Measurements from ENCODE around the gene CELSR1.

CELSR1 gene

DNA sequence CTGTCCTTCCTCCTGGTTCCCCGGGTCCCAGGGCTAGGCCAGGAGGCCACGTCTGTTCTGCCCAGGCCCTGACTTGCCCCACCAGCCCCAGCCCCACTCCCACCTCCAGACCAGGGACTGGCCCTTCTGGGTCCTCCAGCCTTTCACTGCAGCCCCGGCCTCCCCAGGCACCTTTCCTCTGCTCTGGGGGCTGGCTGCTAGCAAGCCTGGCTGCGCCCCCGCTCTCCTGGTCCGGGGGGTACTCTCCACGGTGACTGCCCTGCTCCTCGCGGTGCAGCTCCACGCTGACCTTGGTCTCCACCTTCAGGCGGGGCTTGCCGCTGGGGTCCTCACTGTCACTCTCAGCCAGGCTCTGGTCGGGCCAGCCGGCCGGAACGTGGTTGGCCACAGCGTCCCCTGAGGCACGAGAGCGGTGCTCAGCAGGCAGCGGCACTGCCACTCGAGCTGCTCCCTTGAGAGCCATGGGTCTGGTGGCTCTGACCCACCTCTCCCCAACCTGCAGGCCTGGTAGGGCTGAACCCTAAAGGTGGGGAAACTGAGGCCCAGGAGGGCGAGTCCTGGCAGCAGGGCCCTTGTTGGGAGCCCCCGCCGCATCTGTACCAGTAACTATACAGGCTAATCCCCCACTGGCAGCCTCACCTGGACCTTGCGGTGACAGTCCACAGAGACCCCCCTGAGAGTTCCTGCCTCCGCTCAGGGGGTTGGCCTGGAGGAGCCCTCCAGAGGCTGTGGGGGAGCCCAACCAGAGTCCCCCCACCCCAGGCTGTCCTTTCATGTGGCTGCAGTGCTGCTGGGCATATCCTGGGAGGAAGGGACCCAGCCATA, 172.9 kb downstream of the CELSR1 start:
- no CpG with 5 or more reads among the region's 26 CpGs for WGBS, 2 donors (ENCODE audit: extremely low coverage in 2 of 2, insufficient read length in 2 of 2, insufficient replicate concordance in 1 of 2)
- H4K8ac ChIP-seq (ENCODE audit: low read depth, low read length): no peak overlapping the region
- H2AK5ac ChIP-seq (ENCODE audit: low read depth, low read length): peak overlapping the region; percentile 46
- H3K18ac ChIP-seq (ENCODE audit: low read length): peak overlapping the region; percentile 28
- DNase-seq (ENCODE audit: low spot score): no peak
- peak overlapping the region; percentile 17 for H3K14ac ChIP-seq (ENCODE audit: low read length)
- H3K9me3 ChIP-seq (replicated peaks in 1 of 2; ENCODE audit: control insufficient read depth in 2 of 2, insufficient read depth in 1 of 2, low read depth in 1 of 2, low read length in 2 of 2): peaks cover 6 to 8% of the 10 kb centered on the region in 2 donors
- no peak overlapping the region for H2BK5ac ChIP-seq (ENCODE audit: low read length)
- H4K91ac ChIP-seq (ENCODE audit: low read depth, low read length, poor library complexity): no peak overlapping the region
- no peak overlapping the region for H3K27ac ChIP-seq (replicated peaks; ENCODE audit: low read length)
- H2BK12ac ChIP-seq (ENCODE audit: low read length): peak overlapping the region; percentile 73
- no peak overlapping the region for H3K9ac ChIP-seq (ENCODE audit: low read depth, low read length, poor library complexity)
- H3K36me3 ChIP-seq (replicated peaks in 1 of 2; ENCODE audit: control insufficient read depth in 2 of 2, insufficient read depth in 2 of 2, low read length in 2 of 2): peaks cover 6 to 54% of the 10 kb centered on the region in 2 donors
- H3K79me1 ChIP-seq (ENCODE audit: low read depth, low read length): peaks cover 2% of the 10 kb centered on the region
- H3K4ac ChIP-seq (ENCODE audit: low read length): no peak overlapping the region
- no peak overlapping the region for H3K4me2 ChIP-seq (ENCODE audit: insufficient read depth, low read length, poor library complexity, severe bottlenecking)
- no peak overlapping the region for H2BK15ac ChIP-seq (ENCODE audit: low read length)
- H3K4me1 ChIP-seq (ENCODE audit: control insufficient read depth in 2 of 2, insufficient read depth in 1 of 2, low read depth in 1 of 2, low read length in 2 of 2): peaks cover 0 to 5% of the 10 kb centered on the region in 2 donors
- peaks cover 0 to 2% (median 0%) of the 10 kb centered on the region in 3 experiments for H3K27me3 ChIP-seq (ENCODE audit: control insufficient read depth in 3 of 3, insufficient read depth in 3 of 3, low read depth in 1 of 3, low read length in 3 of 3)
- no peak overlapping the region for H2AFZ ChIP-seq (ENCODE audit: low read length)
- H3K23ac ChIP-seq (ENCODE audit: low read depth, low read length, poor library complexity): no peak overlapping the region
- H2BK120ac ChIP-seq (ENCODE audit: low read depth, low read length): no peak overlapping the region
- H3K4me3 ChIP-seq (ENCODE audit: low read length in 2 of 2): no peak overlapping the region

GRCh38 chr22:46363611-46364321, 173.7 kb downstream of the CELSR1 start:
- Histone ChIP-seq H3K4me3 (ENCODE audit: low read length in 2 of 2) (no peak overlapping the region), H2BK12ac (ENCODE audit: low read length) (no peak overlapping the region), H3K9me3 (replicated peaks in 1 of 2; ENCODE audit: control insufficient read depth in 2 of 2, insufficient read depth in 1 of 2, low read depth in 1 of 2, low read length in 2 of 2) (peaks cover 6 to 8% of the 10 kb centered on the region in 2 donors), H3K14ac (ENCODE audit: low read length) (no peak overlapping the region), H4K8ac (ENCODE audit: low read depth, low read length) (no peak overlapping the region), H2AFZ (ENCODE audit: low read length) (no peak overlapping the region), H2BK15ac (ENCODE audit: low read length) (no peak overlapping the region), H4K91ac (ENCODE audit: low read depth, low read length, poor library complexity) (no peak overlapping the region), H2AK5ac (ENCODE audit: low read depth, low read length) (no peak overlapping the region), H2BK5ac (ENCODE audit: low read length) (no peak overlapping the region), H3K27ac (replicated peaks; ENCODE audit: low read length) (no peak overlapping the region), H3K23ac (ENCODE audit: low read depth, low read length, poor library complexity) (no peak overlapping the region), H3K4me2 (ENCODE audit: insufficient read depth, low read length, poor library complexity, severe bottlenecking) (no peak overlapping the region), H3K36me3 (replicated peaks in 1 of 2; ENCODE audit: control insufficient read depth in 2 of 2, insufficient read depth in 2 of 2, low read length in 2 of 2) (peaks cover 10 to 61% of the 10 kb centered on the region in 2 donors), H3K27me3 (ENCODE audit: control insufficient read depth in 3 of 3, insufficient read depth in 3 of 3, low read depth in 1 of 3, low read length in 3 of 3) (peaks cover 0 to 2% (median 0%) of the 10 kb centered on the region in 3 experiments), H3K4ac (ENCODE audit: low read length) (no peak overlapping the region), H3K18ac (ENCODE audit: low read length) (no peak overlapping the region), H3K4me1 (ENCODE audit: control insufficient read depth in 2 of 2, insufficient read depth in 1 of 2, low read depth in 1 of 2, low read length in 2 of 2) (peaks cover 0 to 5% of the 10 kb centered on the region in 2 donors), H3K9ac (ENCODE audit: low read depth, low read length, poor library complexity) (no peak overlapping the region), H3K79me1 (ENCODE audit: low read depth, low read length) (peaks cover 2% of the 10 kb centered on the region), H2BK120ac (ENCODE audit: low read depth, low read length) (no peak overlapping the region)
- DNase-seq (ENCODE audit: low spot score): no peak
- no CpG with 5 or more reads among the region's 35 CpGs for WGBS, 2 donors (ENCODE audit: extremely low coverage in 2 of 2, insufficient read length in 2 of 2, insufficient replicate concordance in 1 of 2)

GRCh38 chr22:46362934-46363515, 174.4 kb downstream of the CELSR1 start:
- no peak overlapping the region for H2BK5ac ChIP-seq (ENCODE audit: low read length)
- no peak overlapping the region for H4K8ac ChIP-seq (ENCODE audit: low read depth, low read length)
- no peak overlapping the region for H2BK12ac ChIP-seq (ENCODE audit: low read length)
- H2BK15ac ChIP-seq (ENCODE audit: low read length): no peak overlapping the region
- H2AFZ ChIP-seq (ENCODE audit: low read length): no peak overlapping the region
- H3K14ac ChIP-seq (ENCODE audit: low read length): no peak overlapping the region
- no peak overlapping the region for H3K4me2 ChIP-seq (ENCODE audit: insufficient read depth, low read length, poor library complexity, severe bottlenecking)
- H2BK120ac ChIP-seq (ENCODE audit: low read depth, low read length): no peak overlapping the region
- peak overlapping the region; percentile 19 for H3K18ac ChIP-seq (ENCODE audit: low read length)
- no peak overlapping the region for H3K9ac ChIP-seq (ENCODE audit: low read depth, low read length, poor library complexity)
- no peak overlapping the region for H3K23ac ChIP-seq (ENCODE audit: low read depth, low read length, poor library complexity)
- no peak overlapping the region for H3K27ac ChIP-seq (replicated peaks; ENCODE audit: low read length)
- no peak overlapping the region for H3K4ac ChIP-seq (ENCODE audit: low read length)
- H3K27me3 ChIP-seq (ENCODE audit: control insufficient read depth in 3 of 3, insufficient read depth in 3 of 3, low read depth in 1 of 3, low read length in 3 of 3): peaks cover 0 to 2% (median 0%) of the 10 kb centered on the region in 3 experiments
- WGBS, 2 donors (ENCODE audit: extremely low coverage in 2 of 2, insufficient read length in 2 of 2, insufficient replicate concordance in 1 of 2): no CpG with 5 or more reads among the region's 15 CpGs
- peaks cover 6 to 8% of the 10 kb centered on the region in 2 donors for H3K9me3 ChIP-seq (replicated peaks in 1 of 2; ENCODE audit: control insufficient read depth in 2 of 2, insufficient read depth in 1 of 2, low read depth in 1 of 2, low read length in 2 of 2)
- peaks cover 0 to 4% of the 10 kb centered on the region in 2 donors for H3K4me1 ChIP-seq (ENCODE audit: control insufficient read depth in 2 of 2, insufficient read depth in 1 of 2, low read depth in 1 of 2, low read length in 2 of 2)
- no peak for DNase-seq (ENCODE audit: low spot score)
- peaks cover 10 to 69% of the 10 kb centered on the region in 2 donors for H3K36me3 ChIP-seq (replicated peaks in 1 of 2; ENCODE audit: control insufficient read depth in 2 of 2, insufficient read depth in 2 of 2, low read length in 2 of 2)
- no peak overlapping the region for H3K4me3 ChIP-seq (ENCODE audit: low read length in 2 of 2)
- H4K91ac ChIP-seq (ENCODE audit: low read depth, low read length, poor library complexity): no peak overlapping the region
- peaks cover 2% of the 10 kb centered on the region for H3K79me1 ChIP-seq (ENCODE audit: low read depth, low read length)
- no peak overlapping the region for H2AK5ac ChIP-seq (ENCODE audit: low read depth, low read length)

Measured in neuronal stem cell (in vitro differentiated cells).